ENCODE measurements around the gene CAMTA1.

The CAMTA1 gene

DNA sequence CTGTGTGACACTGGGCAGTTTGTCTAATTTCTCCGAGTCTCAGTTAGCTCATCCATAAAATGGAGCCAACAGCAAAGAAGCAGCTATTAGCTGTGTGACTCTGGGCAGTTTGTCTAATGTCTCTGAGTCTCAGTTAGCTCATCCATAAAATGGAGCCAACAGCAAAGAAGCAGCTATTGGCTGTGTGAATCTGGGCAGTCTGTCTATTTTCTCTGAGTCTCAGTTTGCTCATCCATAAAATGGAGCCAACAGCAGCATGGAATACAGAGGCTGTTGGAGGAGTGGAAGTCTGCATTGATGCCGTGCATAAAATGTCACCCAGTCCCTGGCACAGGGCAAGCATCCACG lies 688.9 kb downstream of the CAMTA1 start:
- DNase-seq (ENCODE audit: low read depth in 2 of 2), result no peak

GRCh38 chr1:7474786-7475502 lies 689.7 kb downstream of the CAMTA1 start:
- DNase-seq (ENCODE audit: low read depth in 2 of 2), result no peak

- no peak for DNase-seq (ENCODE audit: low read depth in 2 of 2)
Observed at GRCh38 chr1:7475691-7476090, 690.4 kb downstream of the CAMTA1 start.

DNA sequence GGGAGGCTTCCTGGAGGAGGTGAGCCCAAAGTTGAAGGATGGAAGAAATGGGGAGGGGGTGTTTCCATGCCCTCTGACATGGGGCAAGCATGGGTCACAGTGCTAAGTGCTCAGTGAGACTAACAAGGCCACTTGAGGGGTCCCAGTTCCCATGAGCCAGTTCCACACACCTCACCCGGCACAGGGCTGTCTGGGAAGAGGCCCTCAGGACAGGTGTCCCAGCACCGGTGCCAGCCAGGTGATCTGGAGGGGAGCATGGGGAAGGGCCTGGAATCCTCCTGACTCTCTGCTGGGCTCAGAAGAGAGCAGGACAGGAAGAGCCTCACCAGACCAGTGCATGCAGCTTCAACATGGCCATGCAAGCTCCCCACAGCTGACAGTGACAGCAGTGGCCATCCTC lies 691.1 kb downstream of the CAMTA1 start:
- DNase-seq (ENCODE audit: low read depth in 2 of 2), result no peak

- DNase-seq (ENCODE audit: low read depth in 2 of 2), result no peak
Observed at GRCh38 chr1:7476861-7477547, 691.8 kb downstream of the CAMTA1 start.

DNA sequence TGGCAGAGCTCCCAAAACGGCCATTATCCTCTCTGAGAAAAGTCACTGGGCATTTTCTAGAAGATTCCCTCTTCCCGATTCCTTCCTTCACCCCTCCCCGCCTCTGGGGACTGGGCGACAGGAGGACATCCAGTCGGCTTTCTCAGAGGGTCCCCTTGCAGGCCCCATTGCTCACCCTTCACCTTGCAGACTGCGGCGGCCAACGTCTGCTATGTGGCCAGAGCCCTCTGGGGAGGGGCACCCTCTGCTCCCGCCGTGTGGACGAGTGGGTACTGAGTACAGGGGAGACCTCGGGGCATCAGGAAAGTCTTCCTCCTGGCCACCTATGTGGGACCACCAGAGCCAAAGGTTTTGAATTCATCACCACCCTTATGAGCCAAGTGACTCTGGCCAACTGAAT lies 692.3 kb downstream of the CAMTA1 start:
- no peak for DNase-seq (ENCODE audit: low read depth in 2 of 2)

DNA sequence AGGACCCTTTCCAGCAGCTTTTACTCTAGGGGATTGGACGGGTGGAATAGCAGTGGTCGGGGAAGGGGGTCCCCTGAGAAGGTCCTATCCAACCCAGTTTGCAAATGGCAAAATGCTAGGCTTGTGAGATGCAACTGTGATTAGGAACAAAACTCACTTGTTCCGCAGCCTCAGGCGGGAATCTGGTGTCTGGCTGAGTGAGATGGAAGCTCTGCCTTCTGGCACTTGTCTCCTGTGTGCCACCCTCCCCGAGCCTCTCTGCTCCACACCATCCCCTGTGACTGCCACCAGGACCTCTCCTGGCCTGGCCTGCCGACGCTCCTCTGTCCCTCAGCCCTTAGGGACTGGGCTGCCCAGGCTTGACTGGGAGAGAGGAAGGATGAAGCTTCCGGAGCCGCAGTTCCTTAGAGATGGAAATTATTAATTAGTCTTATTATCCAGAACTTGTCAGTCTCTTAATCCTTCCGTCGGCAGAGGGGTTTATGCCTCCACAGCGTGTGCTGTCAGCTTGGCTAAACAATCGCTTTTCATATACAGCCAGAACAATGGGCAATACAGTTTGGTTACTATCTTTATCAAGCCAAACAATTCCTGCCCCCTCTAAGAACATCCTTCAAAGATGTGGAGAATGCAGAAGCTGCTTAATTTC lies 693.0 kb downstream of the CAMTA1 start:
- DNase-seq (ENCODE audit: low read depth in 2 of 2), result no peak

GRCh38 chr1:7478809-7479499 lies 693.7 kb downstream of the CAMTA1 start:
- DNase-seq (ENCODE audit: low read depth in 2 of 2), result no peak

GRCh38 chr1:7479571-7479970 lies 694.3 kb downstream of the CAMTA1 start:
- DNase-seq (ENCODE audit: low read depth in 2 of 2), result no peak

- DNase-seq (ENCODE audit: low read depth in 2 of 2), result no peak
Observed at GRCh38 chr1:7481194-7481593, 695.9 kb downstream of the CAMTA1 start.

- DNase-seq (ENCODE audit: low read depth in 2 of 2), result no peak
Observed at GRCh38 chr1:7482077-7482476, 696.8 kb downstream of the CAMTA1 start.

- no peak for DNase-seq (ENCODE audit: low read depth in 2 of 2)
Observed at GRCh38 chr1:7482772-7483495, 697.7 kb downstream of the CAMTA1 start.

- DNase-seq (ENCODE audit: low read depth in 2 of 2), result no peak
Observed at GRCh38 chr1:7483634-7484383, 698.6 kb downstream of the CAMTA1 start.

GRCh38 chr1:7485086-7485780 lies 700.0 kb downstream of the CAMTA1 start:
- DNase-seq (ENCODE audit: low read depth in 2 of 2), result no peak

DNA sequence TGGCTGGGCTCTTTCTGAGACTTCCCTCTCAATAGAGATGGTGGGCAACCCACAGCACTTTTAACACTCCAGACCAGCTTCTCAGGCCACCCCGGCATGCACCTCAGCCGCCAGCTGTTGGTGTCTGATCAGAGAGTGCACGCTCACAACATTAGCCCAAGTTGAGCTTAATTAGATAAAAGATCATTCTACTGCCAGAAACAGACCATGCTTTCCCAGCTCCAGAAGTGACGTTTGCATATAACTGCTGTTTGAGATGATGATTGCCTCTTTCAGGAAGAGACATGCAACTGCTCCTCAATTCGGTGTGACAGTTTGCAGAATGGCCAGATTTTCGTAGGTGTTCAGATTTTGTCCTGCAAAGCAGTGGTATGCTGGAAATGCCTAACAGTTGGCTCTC lies 700.6 kb downstream of the CAMTA1 start:
- no peak for DNase-seq (ENCODE audit: low read depth in 2 of 2)

GRCh38 chr1:7487766-7488474 lies 702.7 kb downstream of the CAMTA1 start:
- no peak for DNase-seq (ENCODE audit: low read depth in 2 of 2)

GRCh38 chr1:7488475-7488842 lies 703.2 kb downstream of the CAMTA1 start:
- DNase-seq (ENCODE audit: low read depth in 2 of 2), result no peak

GRCh38 chr1:7489586-7489985 lies 704.3 kb downstream of the CAMTA1 start:
- no peak for DNase-seq (ENCODE audit: low read depth in 2 of 2)

DNA sequence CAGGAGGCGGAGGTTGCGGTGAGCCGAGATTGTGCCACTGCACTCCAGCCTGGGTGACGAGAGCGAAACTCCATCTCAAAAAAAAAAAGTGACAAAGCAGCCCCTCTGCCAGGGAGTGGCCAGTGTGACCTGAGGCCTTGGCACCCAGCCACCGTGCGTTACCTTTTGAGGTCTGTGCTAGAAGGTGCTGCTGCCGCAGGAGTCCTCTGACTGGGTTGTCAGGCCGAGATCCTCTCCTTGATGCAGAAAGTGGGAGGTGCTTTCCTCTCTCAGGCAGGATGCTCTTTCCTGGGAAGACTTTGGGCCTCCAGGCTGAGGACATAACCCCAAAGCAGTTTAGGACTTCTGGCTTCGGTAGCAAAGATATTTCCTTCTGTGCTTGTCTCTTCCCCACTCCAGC lies 705.3 kb downstream of the CAMTA1 start:
- no peak for DNase-seq (ENCODE audit: low read depth in 2 of 2)
